GM21423 (cell line): ENCODE data around the gene KDM2B.

Experiments used
- ATAC-seq: cut with Tn5 transposase; IDR thresholded peaks from one replicate; pipeline ENCODE4 v1.9.1; 2021; ENCODE audit warnings: mild to moderate bottlenecking, moderate library complexity; ENCODE audit not compliant: unreplicated experiment

The KDM2B gene

DNA sequence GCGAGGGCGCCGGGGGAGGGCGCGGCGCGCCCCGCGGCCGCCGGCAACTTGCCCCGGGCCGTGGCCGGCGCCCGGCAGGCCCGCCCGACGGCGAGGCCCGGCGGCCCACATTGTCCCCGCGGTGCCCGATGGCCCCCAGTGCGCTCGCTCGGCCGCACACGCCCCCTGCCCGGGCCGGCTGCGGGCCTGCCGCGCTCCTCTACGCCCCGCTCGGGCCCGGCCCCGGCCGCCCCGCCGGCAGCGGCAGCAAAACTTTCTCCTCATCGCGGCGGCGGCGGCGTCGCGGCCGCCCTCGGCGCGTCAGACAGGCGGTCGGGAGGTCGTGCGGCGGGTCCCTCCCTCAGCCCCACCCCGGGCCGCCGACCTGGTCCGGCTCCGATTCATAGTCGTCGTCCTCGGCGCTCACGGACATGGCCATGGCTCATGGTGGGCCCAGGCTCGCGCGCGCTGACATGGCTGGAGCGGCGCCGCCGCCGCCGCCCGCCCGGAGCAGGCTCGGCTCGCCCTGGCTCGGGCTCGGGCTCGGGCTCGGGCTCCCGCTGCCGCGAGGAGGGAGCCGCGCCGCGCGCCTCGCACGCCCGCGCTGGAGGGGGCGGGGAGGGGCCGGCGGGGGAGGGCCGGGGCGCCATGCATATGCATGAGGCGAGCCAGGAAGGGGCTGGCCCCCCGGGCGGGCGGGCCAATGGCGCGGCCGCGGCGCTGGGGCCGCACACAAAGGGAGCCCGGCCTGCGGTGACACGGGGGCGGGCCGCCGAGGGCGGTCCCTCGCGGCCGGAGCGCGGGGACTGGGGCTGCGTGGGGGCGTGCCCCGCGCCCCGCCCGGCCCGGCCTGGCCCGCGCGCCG lies 113.8 kb downstream of the KDM2B start:
- ATAC-seq, result peak; percentile 85

DNA sequence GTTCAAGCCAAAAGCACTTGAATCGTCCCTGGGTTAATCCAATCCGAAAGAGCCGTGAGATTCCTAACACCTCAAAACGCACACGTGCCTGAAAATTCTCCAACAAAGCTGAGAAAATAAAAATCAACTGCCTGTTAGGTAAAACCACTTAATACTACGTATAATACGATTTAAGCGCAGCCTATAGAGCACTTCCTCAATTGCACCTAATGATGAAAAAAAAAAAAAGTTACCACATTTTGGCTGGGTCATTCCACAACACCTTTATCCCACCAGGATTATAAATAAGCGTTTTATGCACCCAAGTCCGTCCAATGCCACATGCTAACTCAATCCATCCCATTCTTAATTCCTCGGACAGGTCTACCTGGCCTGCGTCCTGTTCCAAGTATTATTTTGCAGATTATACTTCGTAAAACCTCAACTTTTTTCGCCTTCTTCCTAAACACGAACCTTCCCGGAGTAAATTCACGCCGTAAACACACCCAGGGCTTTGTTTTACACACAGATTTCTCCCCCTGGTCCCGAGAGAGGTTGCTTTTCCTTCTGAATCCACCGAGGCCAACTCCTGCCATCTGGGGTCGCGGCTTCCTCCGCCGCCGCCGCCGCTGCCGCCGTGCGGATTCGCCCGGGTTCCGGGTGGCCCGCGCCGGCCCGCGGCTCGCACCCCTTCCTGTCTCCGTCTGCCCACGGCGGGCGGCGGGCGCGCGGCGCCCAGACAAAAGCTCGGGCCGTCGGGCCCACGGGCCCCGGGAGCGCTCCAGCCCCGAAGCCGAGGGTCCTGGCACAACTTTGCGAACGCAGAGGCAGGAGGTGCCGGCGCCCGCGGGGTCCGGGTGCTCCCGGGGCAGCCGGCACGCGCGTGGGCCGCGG lies 114.7 kb downstream of the KDM2B start:
- peak; percentile 5 for ATAC-seq

DNA sequence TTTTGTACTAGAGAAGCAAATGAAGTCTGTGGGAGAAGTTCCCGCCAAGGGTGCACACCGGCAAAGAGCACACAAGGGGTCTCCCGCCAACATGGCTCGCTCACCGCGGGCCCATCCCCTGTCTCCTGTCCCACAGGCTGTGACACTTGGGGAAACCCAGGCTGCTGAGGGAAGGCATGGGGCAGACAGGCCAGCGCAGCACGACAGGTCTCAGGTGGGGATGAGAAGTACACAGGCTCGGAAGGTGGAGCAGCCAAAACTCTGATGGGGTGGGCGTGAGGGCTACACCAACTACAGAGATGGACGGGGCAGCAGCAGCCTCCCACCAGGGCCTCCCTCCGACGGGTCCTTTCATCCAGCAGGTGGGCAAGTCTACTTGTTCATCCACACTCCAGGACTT lies 116.5 kb downstream of the KDM2B start:
- no peak for ATAC-seq

DNA sequence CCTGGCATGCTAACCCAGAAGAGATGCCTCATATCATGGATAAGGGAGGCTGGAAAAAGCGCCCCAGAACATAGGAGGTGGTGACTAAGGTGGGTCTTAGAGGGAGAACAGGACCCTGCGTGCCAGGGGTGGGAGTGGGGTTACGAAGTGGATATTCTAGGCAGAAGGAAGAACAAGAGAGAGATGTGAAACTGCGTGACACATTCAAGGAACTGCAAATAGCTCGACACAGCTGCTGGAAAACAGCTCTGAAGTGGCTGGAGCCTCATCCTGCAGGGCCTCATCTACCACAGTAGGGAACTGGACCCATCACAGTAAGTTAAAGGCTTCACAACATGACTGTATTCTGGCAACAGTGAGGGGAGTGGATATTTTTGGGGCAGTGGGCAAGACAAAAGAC lies 119.8 kb downstream of the KDM2B start:
- no peak for ATAC-seq

- ATAC-seq, result no peak
Measured at GRCh38 chr12:121456551-121456950, 124.3 kb downstream of the KDM2B start.

GRCh38 chr12:121455766-121456420 lies 124.9 kb downstream of the KDM2B start:
- ATAC-seq, result no peak

- no peak for ATAC-seq
Measured at GRCh38 chr12:121454921-121455320, 125.9 kb downstream of the KDM2B start.

DNA sequence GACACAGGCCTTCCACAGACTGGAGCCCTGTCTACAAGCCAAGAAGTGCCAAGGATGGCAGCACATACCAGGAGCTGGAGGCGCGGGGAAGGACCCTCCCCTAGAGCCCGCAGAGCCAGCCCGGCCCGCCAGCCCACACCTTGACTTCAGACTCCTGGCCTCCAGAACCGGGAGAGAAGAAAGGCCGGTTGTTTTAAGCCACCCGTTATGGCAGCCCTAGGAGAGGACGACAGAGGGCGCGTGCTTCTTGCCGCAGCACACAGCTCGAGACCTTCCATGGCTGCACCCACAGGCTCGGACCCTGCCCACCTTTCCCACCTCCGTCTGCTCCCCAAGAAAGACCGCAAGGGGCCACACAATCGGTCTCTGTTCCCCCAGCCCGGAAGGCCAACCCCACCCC lies 127.2 kb downstream of the KDM2B start:
- no peak for ATAC-seq

- ATAC-seq, result no peak
Measured at GRCh38 chr12:121452985-121453360, 127.8 kb downstream of the KDM2B start.

GRCh38 chr12:121452340-121452984 lies 128.4 kb downstream of the KDM2B start:
- no peak for ATAC-seq

DNA sequence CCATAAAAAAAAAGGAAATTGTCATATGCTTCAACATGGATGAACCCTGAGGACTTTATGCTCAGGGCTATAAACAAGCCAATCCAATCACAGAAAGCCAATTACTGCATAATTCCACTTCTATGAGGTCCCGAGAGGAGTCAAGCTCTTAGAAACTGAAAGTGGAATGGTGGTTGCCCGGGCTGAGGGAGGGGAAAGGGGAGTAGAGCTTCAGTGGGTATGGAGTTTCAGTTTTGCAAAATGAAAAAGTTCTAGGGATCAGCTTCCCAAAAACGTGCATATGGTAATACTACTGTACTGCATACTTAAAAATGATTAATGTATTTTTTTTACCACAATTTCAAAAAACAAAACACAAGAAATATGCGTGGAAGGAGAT lies 128.9 kb downstream of the KDM2B start:
- no peak for ATAC-seq

GRCh38 chr12:121448771-121449315 lies 132.0 kb downstream of the KDM2B start:
- ATAC-seq, result no peak

- no peak for ATAC-seq
Measured at GRCh38 chr12:121446750-121447149, 134.1 kb downstream of the KDM2B start.

DNA sequence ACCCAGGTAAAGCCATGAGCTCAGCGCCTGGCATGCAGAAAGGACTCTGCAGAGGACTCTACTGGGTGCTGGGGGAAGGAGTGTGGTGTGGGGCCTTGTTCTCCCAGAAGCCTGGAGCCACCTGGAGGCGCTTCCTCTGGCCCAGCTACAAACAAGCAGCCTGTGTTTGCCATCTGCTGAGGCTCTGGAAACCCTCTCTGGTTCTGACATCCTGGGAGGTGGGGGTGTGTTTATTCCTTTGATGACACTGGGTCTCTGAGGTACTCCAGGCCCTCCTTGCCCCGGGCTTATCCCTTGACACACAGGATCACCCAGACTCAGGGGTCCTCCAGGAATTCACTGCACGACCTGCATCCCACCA lies 136.0 kb downstream of the KDM2B start:
- no peak for ATAC-seq

DNA sequence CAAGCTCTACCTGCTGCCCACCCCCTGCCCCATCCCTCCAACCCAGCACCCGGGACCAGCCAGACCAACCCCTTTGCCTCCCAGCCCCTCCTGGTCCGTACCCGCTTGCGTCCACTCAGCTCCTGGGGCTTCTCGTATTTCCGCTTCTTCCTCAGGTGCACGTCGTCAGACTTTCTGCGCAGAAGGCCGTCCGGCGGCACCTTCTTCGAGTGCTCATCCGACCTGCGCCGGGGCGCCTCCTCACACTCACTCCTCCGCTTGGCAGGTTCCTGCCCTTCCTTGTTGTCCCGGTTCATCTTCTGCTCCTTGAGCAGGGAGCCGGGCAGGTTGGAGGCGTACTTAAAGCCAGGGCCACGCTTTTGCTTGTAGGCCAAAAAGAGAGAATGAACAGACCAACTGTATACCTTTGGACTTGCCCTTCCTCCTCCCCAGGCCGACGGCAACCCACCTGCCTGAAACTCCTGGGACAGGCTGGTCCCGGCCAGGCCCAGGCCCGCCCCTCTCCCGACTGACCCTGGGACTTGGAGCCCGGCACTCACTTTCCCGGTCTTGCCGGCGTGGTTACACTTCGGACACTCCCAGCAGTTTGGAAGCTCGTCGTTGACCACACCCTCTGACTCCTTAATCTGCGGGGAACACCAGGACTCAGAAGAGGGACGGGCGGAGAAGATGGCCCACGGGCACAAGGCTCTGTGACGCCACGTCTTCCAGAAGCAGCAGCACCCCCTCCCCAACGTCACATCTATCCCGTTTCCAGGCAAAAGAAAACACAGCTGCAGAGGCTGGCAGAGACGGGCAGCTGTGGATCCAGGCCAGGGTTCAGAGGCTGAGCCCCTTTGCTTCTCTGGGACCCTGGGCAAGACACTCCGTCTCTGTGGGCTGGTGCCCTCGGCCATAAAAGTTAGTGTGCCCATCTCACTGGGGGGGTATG lies 136.6 kb downstream of the KDM2B start:
- ATAC-seq, result no peak

GRCh38 chr12:121443193-121443870 lies 137.5 kb downstream of the KDM2B start:
- ATAC-seq, result no peak

DNA sequence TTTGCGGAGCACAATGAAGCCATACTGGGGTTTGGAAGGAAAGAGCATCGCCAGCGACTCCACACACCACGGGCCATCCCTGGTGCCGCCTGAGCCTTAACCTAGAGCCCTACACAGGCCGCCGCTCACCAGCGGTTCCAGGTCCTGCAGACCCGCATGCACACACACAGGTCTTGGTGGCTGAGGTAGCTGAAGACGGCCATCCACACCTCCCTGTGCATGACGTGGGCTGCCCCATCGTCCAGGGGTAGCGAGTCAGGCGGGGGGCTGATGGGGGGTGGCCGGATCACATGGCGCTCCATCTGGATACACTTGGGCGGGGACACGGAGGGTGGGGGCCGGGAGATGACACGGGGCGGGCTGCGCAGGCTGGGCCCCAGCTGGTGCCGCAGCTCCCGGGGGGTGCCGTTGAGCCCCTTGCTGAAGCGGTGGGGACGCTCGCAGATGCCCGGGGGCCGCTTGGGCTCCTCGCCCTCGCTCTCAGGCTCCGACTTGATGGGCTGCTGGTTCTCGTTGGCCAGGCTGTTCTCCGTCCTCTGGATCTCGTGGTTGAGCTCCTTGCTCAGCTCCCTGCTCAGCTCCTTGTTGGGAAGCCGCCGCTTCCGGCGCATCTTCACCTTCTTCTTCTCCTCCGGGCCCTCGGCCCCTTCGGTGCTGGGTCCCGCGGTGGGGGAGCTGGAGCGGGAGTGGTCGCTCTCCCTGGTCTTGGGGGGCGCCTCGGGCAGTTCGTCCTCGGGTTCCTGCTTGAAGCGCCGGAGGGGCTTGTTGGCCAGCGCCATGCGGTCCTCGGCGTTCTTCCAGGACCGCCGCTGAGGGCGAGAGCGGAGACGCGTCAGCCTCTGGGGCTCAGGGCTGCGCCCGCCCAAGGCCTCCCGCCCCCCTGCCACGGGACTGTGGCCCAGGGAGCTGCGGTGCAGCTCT lies 138.5 kb downstream of the KDM2B start:
- no peak for ATAC-seq

- ATAC-seq, result no peak
Measured at GRCh38 chr12:121441555-121441954, 139.3 kb downstream of the KDM2B start.
